MM.1S (cell line): ENCODE data around the gene TMPRSS15.

Experiments
- CTCF ChIP-seq: fragments of 300-600 bp; sonication (generic); IDR thresholded peaks from 2 replicates; pipeline ENCODE4 v1.5.1; 2016; ENCODE audit warnings: antibody characterized with exemption, low read length, mixed read lengths
- EZH2 ChIP-seq: fragments of 300-600 bp; sonication (generic); optimal IDR thresholded peaks from 2 replicates; pipeline ENCODE3; 2017; ENCODE audit warnings: low read depth, mild to moderate bottlenecking, antibody characterized with exemption, low read length, mixed read lengths

- TF ChIP-seq CTCF = no peak
- TF ChIP-seq EZH2 = no peak
Measured at GRCh38 chr21:18449605-18450550, 46.3 kb upstream of the TMPRSS15 start.
